BLaER1 (cell line): ENCODE measurements around the gene SBSN.
A peak's percentile ranks its signal among the peaks of the same experiment; 100 is the strongest.

Source experiments
- H3K27ac ChIP-seq: shearing (Covaris generic); formaldehyde crosslinking; 2 replicates; pipeline ENCODE4 v1.8.1; 2022
- H3K27me3 ChIP-seq: shearing (Covaris generic); formaldehyde crosslinking; 2 replicates; pipeline ENCODE4 v1.8.1; 2022
- H3K36me3 ChIP-seq: shearing (Covaris generic); formaldehyde crosslinking; 2 replicates; pipeline ENCODE4 v1.8.1; 2022
- H3K4me1 ChIP-seq: shearing (Covaris generic); formaldehyde crosslinking; 2 replicates; pipeline ENCODE4 v1.8.1; 2022
- H3K4me2 ChIP-seq: shearing (Covaris generic); formaldehyde crosslinking; 2 replicates; pipeline ENCODE4 v1.8.1; 2022
- H3K4me3 ChIP-seq: shearing (Covaris generic); formaldehyde crosslinking; 2 replicates; pipeline ENCODE4 v1.8.1; 2022
- H3K9ac ChIP-seq: shearing (Covaris generic); formaldehyde crosslinking; 2 replicates; pipeline ENCODE4 v1.8.1; 2022
- H3K9me3 ChIP-seq: shearing (Covaris generic); formaldehyde crosslinking; 2 replicates; pipeline ENCODE4 v1.8.1; 2022
- H4K20me1 ChIP-seq: shearing (Covaris generic); formaldehyde crosslinking; 2 replicates; pipeline ENCODE4 v1.8.1; 2022
- Cebpa-rat ChIP-seq: shearing (Covaris generic); IDR thresholded peaks from 2 replicates; pipeline ENCODE4 v1.8.1; 2022

Gene SBSN

GRCh38 chr19:35497406-35497805, 30.7 kb downstream of the SBSN start:
- no peaks in the 10 kb centered on the region for H3K36me3 ChIP-seq

GRCh38 chr19:35495107-35496064, 32.7 kb downstream of the SBSN start:
- H3K36me3 ChIP-seq, result no peaks in the 10 kb centered on the region
- no peak overlapping the region for H3K4me3 ChIP-seq
- H3K27me3 ChIP-seq, result no peaks in the 10 kb centered on the region
- no peak overlapping the region; the same call in 1 of the 2 replicates for H3K9ac ChIP-seq
- H3K9me3 ChIP-seq, result no peaks in the 10 kb centered on the region
- TF ChIP-seq Cebpa-rat, result no peak
- H3K27ac ChIP-seq, result peak overlapping the region; percentile 16; the same call in 1 of the 2 replicates
- H3K4me1 ChIP-seq, result peaks cover 32% of the 10 kb centered on the region
- H3K4me2 ChIP-seq, result peak overlapping the region; percentile 63
- no peaks in the 10 kb centered on the region for H4K20me1 ChIP-seq

More at GRCh38 chr19:35497406-35497805, 30.7 kb downstream of the SBSN start:
- no peaks in the 10 kb centered on the region for H3K9me3 ChIP-seq
- H3K4me1 ChIP-seq, result peaks cover 52% of the 10 kb centered on the region
- H3K4me2 ChIP-seq, result no peak overlapping the region
- no peak overlapping the region for H3K4me3 ChIP-seq
- TF ChIP-seq Cebpa-rat, result no peak
- H4K20me1 ChIP-seq, result no peaks in the 10 kb centered on the region
- H3K27ac ChIP-seq, result no peak overlapping the region
- H3K27me3 ChIP-seq, result no peaks in the 10 kb centered on the region
- H3K9ac ChIP-seq, result no peak overlapping the region

GRCh38 chr19:35493971-35494370, 34.1 kb downstream of the SBSN start:
- no peak overlapping the region for H3K27ac ChIP-seq
- 0 out of 2 replicates have a peak overlapping the region, but pooled peaks have one; percentile 9 for H3K4me2 ChIP-seq
- no peak overlapping the region for H3K9ac ChIP-seq
- no peaks in the 10 kb centered on the region for H4K20me1 ChIP-seq
- H3K9me3 ChIP-seq, result no peaks in the 10 kb centered on the region
- H3K27me3 ChIP-seq, result no peaks in the 10 kb centered on the region
- no peak for TF ChIP-seq Cebpa-rat
- no peaks in the 10 kb centered on the region for H3K36me3 ChIP-seq
- peaks cover 27% of the 10 kb centered on the region for H3K4me1 ChIP-seq
- no peak overlapping the region for H3K4me3 ChIP-seq

- Histone ChIP-seq H3K4me3 (no peak overlapping the region), H3K4me1 (peaks cover 27% of the 10 kb centered on the region), H3K9me3 (no peaks in the 10 kb centered on the region), H3K36me3 (no peaks in the 10 kb centered on the region), H3K27me3 (no peaks in the 10 kb centered on the region), H3K4me2 (no peak overlapping the region), H4K20me1 (no peaks in the 10 kb centered on the region), H3K9ac (no peak overlapping the region), H3K27ac (no peak overlapping the region)
- TF ChIP-seq Cebpa-rat, result no peak
These were observed 36.2 kb downstream of the SBSN start for GRCh38 chr19:35491836-35492360.

GRCh38 chr19:35490364-35490763, 37.7 kb downstream of the SBSN start, which contains the start of gene KRTDAP:
Gene KRTDAP (minus strand): TSS chr19:35490464. CDS start chr19:35490442, 22 bp downstream.
- Histone ChIP-seq H3K27me3 (no peaks in the 10 kb centered on the region), H3K27ac (no peak within 1 kb of the TSS), H3K4me3 (no peak within 1 kb of the TSS), H3K36me3 (no peaks in the 10 kb centered on the region), H3K9ac (no peak within 1 kb of the TSS), H4K20me1 (no peaks in the 10 kb centered on the region), H3K4me1 (peaks cover 23% of the 10 kb centered on the region), H3K4me2 (no peak within 1 kb of the TSS), H3K9me3 (no peaks in the 10 kb centered on the region)
- no peak for TF ChIP-seq Cebpa-rat

GRCh38 chr19:35488677-35489076, 39.4 kb downstream of the SBSN start:
- no peaks in the 10 kb centered on the region for H3K9me3 ChIP-seq
- TF ChIP-seq Cebpa-rat, result no peak
- H3K27ac ChIP-seq, result no peak overlapping the region
- H3K36me3 ChIP-seq, result no peaks in the 10 kb centered on the region
- H4K20me1 ChIP-seq, result no peaks in the 10 kb centered on the region
- H3K9ac ChIP-seq, result no peak overlapping the region
- H3K27me3 ChIP-seq, result no peaks in the 10 kb centered on the region
- no peak overlapping the region for H3K4me3 ChIP-seq
- no peak overlapping the region for H3K4me2 ChIP-seq
- H3K4me1 ChIP-seq, result peaks cover 29% of the 10 kb centered on the region

- Histone ChIP-seq H3K4me3 (no peak overlapping the region), H4K20me1 (no peaks in the 10 kb centered on the region), H3K9me3 (no peaks in the 10 kb centered on the region), H3K4me2 (no peak overlapping the region), H3K4me1 (peaks cover 21% of the 10 kb centered on the region), H3K27me3 (no peaks in the 10 kb centered on the region), H3K36me3 (no peaks in the 10 kb centered on the region), H3K9ac (no peak overlapping the region), H3K27ac (no peak overlapping the region)
- TF ChIP-seq Cebpa-rat, result no peak
These were observed 40.4 kb downstream of the SBSN start for GRCh38 chr19:35487656-35488182.

- no peaks in the 10 kb centered on the region for H3K27me3 ChIP-seq
- TF ChIP-seq Cebpa-rat, result no peak
- H3K27ac ChIP-seq, result no peak overlapping the region
- no peak overlapping the region for H3K4me3 ChIP-seq
- H3K4me1 ChIP-seq, result peaks cover 20% of the 10 kb centered on the region
- no peak overlapping the region for H3K9ac ChIP-seq
- H3K36me3 ChIP-seq, result no peaks in the 10 kb centered on the region
- no peaks in the 10 kb centered on the region for H4K20me1 ChIP-seq
- no peak overlapping the region for H3K4me2 ChIP-seq
- H3K9me3 ChIP-seq, result no peaks in the 10 kb centered on the region
These were observed 41.8 kb downstream of the SBSN start for GRCh38 chr19:35486268-35486708.

GRCh38 chr19:35484252-35485036, 43.7 kb downstream of the SBSN start:
- TF ChIP-seq Cebpa-rat, result no peak
- no peaks in the 10 kb centered on the region for H3K36me3 ChIP-seq
- no peak overlapping the region for H3K9ac ChIP-seq
- no peak overlapping the region for H3K27ac ChIP-seq
- no peaks in the 10 kb centered on the region for H3K9me3 ChIP-seq
- H3K4me3 ChIP-seq, result no peak overlapping the region
- peaks cover 20% of the 10 kb centered on the region for H3K4me1 ChIP-seq
- no peaks in the 10 kb centered on the region for H4K20me1 ChIP-seq
- H3K4me2 ChIP-seq, result peak overlapping the region; percentile 70
- no peaks in the 10 kb centered on the region for H3K27me3 ChIP-seq
